A673 (cell line): ENCODE results near the gene C10orf95.

Experiments used
- CTCF ChIP-seq: fragments of 300-800, 200-600 bp; sonication (generic); conservative IDR thresholded peaks from 2 replicates; pipeline ENCODE4 v1.5.1; 2017; ENCODE audit warnings: low read depth, mild to moderate bottlenecking, antibody characterized with exemption, low read length, moderate library complexity, mixed read lengths
- EZH2 ChIP-seq: fragments of 200-600 bp; sonication (generic); IDR thresholded peaks from 2 replicates; pipeline ENCODE4 v1.6.1; 2017; ENCODE audit warnings: borderline replicate concordance, low read depth, mild to moderate bottlenecking, mixed read lengths, antibody characterized with exemption, low read length; ENCODE audit not compliant: poor library complexity, severe bottlenecking

- TF ChIP-seq CTCF = no peak
- TF ChIP-seq EZH2 = no peak
These were observed 1.8 kb downstream of the C10orf95 start for GRCh38 chr10:102449321-102450123.
